Measurements from ENCODE around the gene DARS2.
"Not testable (repeated sequence)": the region's sequence is repeated elsewhere in the genome, so short reads cannot be mapped to it uniquely, and the experiment has no call there.

DARS2 gene

DNA sequence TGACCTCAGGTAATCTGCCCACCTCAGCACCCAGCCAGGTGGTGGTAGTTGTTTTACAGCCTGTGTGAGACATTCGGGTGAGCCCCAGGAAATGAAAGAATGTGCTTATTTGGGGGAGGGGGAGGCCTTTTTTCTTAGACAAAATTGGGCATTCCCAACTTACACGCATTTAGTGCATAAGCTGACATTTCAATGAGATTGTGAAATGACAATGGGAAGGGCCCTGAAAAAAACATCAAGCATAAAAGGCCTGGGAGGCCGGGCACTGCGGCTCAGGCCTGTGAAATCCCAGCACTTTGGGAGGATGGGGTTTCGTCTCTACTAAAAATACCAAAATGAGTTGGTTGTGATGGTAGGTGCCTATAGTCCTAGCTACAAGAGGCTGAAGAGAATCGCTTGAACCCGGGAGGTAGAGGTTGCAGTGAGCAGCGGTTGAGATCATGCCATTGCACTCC lies 38.3 kb downstream of the DARS2 start:
- no peak for DNase-seq

DNA sequence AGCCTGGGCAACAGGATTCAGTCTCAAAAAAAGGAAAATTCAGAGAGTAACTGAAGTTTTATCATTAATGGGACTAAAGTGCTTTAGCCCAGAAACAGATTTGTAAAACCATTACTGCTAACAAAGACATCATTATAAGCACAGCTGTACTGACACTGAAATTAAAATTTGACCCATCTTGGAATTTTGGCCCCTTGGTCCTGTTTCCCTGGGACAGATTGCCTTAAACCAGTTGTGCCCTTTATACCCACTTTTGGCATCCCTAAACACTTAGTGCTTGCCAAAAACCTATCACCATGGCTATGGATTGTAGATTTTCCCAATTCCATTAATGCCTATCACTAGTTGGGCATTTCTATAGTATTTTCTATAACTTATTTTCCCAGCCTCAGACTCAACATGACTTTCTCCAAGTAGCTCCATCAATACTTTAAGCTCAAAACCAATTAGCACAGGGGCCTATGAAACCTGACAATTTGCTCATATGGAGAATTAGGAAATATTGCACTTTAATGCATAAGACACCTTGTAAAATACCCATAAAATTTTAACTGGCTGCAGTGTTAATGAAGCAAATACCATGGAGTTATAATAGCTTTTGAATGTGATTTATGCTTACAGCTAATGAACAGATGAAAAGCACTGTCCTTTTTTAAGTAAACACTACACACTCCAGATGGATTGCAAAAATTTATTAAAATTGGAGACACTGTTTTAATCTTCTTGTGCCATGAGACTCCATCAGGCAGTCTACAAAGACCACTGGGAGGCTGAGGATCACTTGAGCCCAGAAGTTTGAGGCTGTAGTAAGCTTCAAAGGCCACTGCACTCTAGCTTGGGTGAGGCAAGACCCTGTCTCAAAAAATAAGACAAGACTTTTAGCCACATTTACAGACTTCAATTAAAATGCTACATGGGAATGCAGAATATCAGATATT lies 39.0 kb downstream of the DARS2 start:
- DNase-seq = no peak

DNA sequence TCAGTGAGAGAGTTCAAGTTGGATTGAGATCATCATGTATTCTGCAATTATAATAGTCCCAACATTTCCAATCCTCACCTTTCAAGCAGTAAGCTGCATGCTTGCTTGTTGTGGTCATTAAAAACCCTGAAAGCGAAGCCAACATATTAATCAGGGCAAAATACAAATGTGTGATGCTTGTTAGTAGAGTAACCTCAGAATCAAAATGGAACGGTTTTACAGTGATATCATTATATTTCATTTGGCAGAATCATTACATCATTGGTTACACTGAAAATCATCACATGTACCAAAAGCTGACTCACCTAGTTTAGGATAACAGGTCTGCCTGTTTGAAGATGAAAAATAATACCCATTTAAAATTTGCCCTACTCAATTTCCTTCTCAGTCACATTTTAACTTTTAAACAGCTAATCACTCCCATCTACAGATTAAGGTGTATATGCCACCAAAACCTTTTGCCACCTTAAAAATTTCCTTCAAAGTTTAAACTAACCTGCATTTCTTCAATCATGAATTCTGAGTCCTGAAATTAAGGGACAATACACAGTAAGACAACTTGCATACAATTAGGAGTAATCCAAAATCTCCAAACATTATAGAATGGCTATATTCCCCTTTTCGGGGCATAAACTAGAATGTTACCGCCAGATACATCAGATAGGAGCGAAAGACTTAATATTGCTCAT lies 39.9 kb downstream of the DARS2 start:
- no peak for DNase-seq

DNA sequence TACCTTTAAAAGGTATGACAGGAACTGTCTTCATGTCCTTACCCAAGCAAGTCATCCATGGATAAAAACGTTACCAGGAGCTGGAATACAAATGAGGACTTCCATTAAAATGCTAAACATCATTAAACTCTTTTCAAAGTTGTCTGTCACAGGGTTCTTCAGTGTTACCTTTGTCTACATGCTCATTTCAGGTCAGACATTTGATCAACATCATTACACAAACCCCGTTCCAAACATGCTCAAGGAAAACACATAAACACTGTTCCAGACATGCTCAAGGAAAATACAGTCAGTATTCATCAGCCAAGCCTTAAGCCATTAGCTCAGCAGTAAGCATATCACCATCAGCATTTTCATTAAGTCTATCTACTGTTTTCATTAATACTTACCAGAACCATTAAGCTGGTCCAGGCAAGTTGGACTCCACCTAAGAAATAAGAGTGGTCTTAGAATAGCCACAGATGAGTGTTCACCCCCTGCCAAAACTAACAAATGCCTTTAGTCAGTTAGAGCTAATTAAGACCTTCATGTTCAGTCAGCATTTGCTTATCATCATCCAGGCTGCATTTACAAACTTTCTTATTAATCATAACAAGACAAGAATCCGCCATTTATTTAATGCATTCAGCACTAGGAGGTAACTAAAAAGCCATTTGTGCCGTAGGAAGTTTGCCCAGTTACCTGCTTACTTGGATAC lies 41.1 kb downstream of the DARS2 start:
- no peak for DNase-seq

DNA sequence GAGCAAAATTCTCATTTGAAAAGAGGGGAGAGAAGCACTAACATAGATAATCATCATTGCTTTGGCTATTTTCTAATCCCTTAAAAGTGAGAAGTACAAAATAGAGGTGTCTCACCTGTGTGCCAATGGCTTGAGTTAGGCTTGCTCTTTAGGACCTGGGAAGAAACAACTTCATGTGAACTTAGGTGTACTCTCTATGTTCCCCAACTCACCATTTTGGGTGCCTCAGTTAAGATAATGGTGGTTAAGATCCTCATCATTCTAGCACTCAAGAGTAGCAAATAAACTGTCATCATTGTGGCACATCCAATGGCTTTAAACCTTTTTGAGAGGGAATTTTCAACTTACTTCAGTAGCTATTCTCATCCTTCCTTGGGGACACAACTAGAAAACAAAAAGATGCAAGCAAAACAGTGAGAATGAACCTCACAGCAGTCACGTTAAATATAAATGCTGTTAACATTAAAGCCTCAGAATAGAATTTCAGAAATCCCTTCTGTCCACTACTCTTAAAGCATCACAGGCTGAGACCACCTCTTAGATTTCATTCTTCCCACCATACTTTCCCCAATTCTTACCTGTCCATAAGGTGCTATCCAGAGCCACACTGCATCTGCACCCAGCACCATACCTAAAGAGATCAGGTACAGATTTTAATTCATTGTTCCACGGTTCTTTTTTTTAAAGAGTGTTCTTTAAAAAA lies 42.1 kb downstream of the DARS2 start:
- no peak for DNase-seq

DNA sequence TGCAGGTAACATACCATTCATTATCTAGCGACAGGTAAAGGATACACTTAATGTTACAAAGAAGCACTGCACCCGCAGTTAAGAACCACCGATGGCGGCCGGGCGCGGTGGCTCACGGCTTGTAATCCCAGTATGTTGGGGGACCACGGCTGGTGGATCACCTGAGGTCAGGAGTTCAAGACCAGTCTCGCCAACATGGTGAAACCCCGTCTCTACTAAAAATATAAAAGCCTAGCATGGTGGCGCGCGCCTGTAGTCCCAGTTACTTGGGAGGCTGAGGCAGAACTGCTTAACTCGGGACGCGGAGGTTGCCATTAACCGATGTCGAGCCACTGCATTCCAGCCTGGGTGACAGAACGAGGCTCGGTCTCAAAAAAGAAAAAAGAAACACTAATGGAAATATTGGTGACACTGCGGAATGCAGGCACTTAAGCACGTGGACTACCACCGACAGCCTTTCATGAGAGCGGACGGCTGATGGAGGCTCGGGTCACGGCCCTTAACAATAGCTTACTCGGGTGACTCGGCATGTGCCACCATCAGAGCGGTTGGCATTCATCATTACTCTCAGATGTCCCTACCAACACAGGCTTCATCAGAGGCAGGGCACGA lies 42.8 kb downstream of the DARS2 start:
- DNase-seq = no peak

DNA sequence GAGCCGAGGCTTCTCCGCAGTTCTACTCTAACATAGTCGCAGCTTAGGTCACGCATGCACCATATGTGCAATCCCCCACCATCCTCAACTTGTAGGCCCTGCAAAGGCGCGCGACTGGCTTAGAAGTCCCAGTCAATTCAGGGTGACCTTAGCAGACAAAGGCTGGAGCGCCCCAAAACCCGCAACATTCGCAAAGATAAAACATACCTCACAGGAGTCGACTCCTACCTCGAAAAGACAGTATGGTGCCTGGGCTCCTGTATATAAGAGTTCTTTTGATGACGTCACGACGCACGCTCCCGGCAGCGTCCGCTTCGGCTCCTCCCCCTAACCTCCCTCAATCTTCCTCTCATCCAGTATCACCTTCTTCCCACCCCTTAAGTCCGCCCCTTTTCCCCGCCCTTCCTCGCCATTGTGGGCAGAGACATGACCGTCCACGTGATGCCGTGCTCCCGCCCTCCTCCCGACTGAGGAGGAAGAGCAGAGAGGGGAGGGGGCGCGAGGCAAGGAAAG lies 43.3 kb downstream of the DARS2 start, which contains the start of gene GAS5:
Gene GAS5, minus strand, starts transcription at position 237 of the 513 bp plus-strand sequence.
- peak; percentile 55 for DNase-seq

DNA sequence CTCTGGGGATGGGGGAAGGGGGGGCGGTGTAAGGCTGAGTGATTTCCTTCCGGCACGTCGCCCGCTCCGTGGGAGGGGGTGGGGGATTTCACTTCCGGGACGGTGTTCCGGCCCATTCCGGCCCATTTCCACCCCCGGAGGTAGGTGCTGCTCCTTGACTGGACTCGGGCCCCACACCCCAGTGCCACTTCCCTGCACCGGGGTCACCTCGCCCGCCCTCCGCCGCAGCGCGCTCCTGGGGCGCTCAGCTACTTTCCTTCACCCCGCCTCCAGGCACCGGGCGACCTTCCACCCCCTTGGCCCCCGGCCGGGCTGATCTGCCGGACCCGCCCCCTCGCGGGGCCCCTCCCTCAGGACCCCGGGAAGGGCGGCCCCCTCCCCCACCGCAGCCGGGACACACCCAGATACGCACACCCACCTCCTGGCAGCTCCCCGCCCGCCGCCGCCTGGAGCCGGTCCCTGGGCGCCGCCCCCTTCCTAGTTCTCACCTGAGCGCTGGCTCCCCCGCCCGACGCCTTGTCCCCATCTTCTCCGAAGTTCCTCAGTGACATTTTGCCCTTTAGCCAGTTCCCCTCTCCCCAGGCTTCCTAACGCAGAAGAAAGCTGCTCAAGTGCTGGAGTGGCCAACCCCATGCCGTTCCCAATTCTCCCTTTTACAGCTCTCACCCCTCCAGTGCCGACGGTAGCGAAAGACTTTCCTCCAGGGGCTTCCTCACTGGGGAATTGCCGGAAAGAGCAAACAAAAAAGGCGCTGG lies 44.0 kb downstream of the DARS2 start, which contains the start of gene ZBTB37:
Gene ZBTB37, plus strand, starts transcription at position 115 of the 755 bp plus-strand sequence. CDS start 1,846 bp downstream, outside the sequence.
- peak; percentile 60 for DNase-seq

DNA sequence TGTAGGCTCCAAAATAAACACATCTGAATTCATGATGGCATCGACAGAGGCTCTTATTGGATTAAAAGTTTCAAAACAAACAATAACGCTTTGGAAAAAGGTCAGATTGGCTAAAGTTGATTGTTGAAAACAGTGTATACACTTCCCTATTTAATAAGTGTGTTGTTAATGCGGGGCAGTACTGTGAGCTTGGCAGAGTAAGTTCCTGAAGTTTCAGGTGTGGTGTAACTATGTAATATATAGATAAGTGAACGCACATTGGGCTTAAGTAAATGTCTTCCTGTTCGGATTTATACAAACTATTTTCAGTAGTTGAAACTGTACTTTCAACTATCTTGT lies 44.5 kb downstream of the DARS2 start:
- DNase-seq = no peak

DNA sequence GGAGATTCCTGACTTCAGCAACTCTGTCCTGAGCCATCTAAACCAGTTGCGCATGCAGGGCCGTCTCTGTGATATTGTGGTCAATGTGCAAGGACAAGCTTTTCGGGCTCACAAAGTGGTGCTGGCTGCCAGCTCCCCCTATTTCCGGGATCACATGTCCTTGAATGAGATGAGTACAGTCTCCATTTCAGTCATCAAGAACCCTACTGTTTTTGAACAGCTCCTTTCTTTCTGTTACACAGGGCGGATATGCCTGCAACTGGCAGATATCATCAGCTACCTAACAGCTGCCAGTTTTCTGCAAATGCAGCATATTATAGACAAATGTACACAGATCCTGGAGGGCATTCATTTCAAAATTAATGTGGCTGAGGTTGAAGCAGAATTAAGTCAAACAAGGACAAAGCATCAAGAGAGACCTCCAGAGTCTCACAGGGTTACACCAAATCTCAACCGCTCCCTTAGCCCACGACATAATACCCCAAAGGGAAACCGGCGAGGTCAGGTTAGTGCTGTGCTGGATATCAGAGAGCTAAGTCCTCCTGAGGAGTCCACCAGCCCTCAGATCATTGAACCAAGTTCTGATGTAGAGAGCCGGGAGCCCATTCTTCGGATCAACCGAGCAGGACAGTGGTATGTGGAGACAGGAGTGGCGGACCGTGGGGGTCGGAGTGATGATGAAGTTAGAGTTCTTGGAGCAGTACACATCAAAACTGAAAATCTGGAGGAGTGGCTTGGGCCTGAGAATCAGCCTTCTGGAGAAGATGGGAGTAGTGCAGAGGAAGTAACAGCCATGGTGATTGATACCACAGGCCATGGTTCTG lies 46.0 kb downstream of the DARS2 start:
- DNase-seq = no peak

DNA sequence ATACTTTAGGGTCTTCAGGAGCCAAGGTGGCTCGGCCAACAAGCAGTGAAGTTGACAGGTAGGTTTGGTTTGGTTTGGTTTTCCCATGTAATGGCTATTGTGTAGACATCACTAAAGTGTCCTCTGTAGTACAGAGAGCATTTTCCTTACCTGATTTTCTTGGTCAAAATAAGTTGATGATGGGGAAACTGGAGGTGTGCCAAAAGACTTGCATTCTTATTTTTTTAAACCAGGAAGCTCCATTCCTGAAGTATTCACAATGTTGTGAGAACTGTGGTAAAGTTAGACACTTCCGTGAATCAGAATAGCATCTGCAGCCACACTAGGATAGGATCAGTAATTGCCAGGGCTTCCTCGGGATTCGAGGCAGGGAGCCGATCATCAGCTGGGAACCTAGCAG lies 46.6 kb downstream of the DARS2 start:
- no peak for DNase-seq

DNA sequence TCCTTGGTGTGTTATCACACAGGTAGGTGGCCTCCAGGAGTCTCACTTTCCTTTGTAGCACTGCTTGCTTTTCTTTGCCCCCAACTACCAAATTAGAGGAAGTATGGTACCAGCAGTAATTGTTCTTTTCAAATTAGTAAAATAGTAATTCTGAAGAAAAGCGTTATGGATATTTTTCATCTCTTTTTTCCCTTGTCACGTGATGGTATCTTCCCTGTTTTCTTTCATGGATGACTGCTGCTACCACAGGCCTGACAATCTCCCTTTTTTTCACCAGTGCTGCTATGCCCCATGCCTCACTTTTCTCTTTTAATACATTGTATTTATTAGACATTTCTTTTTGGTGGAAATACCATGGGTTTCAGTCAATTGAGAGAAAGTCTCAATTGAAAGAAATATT lies 47.0 kb downstream of the DARS2 start:
- DNase-seq = no peak

DNA sequence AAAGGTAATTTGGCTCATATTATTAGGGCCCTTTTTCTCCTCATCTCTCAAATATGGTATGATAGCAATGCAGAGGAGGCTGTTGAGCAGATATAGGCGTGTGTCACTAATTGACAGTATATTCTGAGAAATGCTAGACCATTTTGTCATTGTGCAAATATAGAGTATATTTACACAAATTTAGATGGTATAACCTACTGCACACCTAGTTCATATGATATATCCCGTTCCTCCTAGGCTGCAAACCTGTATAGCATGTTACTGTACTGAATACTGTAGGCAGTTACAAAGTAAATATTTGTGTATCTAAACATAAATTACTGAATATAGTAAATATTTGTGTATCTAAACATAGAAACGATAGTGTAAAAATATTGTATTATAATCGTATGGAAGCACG lies 52.3 kb downstream of the DARS2 start:
- DNase-seq = no peak

DNA sequence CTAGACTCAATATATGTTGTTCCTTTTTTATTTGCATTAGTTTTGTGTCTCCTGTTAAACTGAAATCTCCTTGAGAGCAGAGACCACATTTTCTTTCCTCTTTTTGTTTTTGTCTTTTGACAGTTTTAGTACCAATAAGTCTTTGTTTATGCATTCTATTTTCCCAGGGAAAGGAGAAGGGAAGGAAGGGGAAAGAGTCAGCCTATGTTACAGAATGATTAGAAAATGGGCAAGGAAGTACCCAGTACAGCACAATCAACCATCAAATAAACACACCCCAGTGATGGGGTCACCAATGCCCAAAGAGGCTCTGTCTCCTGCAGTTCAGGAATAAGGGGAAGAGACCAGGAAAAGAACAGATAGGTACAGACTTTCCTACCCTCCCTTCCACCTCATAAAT lies 53.8 kb downstream of the DARS2 start:
- no peak for DNase-seq

DNA sequence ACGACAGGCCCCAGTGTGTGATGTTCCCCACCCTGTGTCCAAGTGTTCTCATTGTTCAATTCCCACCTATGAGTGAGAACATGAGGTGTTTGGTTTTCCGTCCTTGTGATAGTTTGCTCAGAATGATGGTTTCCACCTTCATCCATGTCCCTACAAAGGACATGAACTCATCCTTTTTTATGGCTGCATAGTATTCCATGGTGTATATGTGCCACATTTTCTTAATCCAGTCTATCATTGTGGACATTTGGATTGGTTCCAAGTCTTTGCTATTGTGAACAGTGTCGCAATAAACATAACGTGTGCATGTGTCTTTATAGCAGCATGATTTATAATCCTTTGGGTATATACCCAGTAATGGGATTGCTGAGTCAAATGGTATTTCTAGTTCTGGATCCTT lies 56.6 kb downstream of the DARS2 start:
- DNase-seq = not testable (repeated sequence)

DNA sequence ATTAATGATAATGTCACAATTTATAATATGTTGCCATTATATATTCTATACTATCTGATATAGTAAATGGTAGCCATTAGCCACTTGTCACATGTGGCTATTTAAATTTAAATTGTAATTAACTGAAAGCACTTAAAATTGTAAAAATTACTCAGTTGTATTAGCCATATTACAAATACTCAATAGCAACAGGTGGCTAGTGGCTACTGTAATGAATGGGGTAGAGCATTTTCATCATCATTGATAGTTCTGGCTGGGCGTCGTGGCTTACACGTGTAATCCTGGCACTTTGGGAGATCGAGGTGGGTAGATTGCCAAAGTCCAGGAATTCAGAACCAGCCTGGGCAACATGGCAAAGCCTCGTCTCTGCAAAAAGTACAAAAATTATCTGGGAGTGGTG lies 60.2 kb downstream of the DARS2 start:
- DNase-seq = no peak

DNA sequence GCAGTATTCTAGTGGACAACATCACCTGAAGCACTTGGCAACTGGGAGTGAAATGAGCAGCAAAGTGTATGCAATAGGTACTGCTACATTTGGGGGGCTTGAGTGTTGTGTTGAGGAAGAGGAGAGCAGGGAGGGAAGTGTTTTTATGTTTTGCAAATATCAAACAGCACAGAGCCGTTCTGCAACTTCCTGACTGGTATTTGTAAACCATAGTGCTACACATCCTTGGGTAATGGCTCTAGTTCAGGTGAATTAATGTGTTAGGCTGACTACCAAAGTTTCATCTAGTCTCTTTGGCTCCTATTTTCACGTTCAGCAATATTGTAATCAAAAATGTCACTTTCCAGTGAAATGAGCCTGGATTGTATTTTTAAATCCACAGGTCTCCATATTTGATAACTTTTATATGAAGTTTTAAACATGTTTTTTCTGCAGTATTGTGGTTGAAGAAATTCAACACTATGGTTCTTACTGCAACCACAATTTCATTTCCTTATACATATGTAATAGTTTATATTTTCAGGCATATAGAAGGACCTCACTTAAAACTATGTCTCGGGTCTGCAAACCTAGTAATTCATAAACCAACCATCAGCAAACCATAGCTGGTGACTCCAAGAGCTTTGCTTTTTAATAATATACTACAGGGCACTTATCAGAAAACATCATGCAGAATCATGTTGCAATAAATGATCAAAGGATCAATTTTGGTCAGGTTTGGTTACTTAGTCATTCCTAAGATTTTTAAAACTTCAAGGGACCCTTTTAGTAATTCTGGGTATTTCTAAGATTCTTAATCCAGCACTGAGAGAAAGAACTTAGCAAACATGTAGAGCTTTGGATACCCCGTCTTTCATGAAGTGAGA lies 62.5 kb downstream of the DARS2 start:
- no peak for DNase-seq

DNA sequence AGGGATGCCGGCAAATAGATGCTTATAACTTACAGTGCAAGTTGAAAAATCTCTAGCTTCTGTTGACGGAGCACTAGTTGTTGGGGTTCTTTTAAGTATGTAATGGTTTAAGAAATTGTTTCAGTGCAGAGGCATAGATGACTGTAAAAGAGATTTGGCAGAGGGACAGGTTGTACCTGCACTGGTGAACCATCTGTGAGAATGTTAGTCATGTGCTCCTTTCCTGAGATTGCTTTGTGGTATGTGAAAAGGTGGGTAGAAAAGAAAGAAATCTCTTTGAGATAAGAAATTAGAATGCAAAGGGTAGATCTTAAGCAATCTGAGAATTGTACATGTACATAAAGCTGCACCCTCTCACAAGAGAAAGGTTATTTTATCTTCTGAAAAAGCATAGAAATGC lies 63.2 kb downstream of the DARS2 start:
- DNase-seq = no peak

DNA sequence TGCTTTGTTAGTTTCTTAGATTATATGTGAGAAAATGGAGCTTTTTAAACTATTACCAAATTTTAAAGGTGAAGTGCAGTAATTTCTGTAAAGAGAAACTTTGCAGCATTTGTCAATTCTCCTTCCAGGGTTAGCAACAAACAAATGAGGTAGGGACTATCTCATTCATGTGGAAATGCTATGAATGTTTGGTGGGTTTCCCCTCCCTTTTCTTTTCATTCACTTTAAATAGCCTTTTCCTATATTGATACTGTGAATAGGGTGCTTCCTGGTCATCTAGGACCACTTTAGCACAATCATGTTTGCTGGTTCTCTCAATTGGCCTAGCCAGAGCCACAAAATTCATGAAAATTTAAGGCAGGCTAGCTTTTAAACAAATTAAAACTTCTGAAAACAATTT lies 64.3 kb downstream of the DARS2 start:
- no peak for DNase-seq
